ENCODE measurements around the gene NFIA.

The NFIA gene

GRCh38 chr1:61222240-61222639 lies 139.9 kb downstream of the NFIA start:
- TF ChIP-seq POLR2AphosphoS5 (IDR thresholded peaks at IDR 0.05; ENCODE audit: low read depth, low read length) (no peak), POLR2A (IDR thresholded peaks at IDR 0.05; ENCODE audit: low read depth, low read length) (no peak), TAF1 (IDR thresholded peaks at IDR 0.05; ENCODE audit: borderline replicate concordance, low read depth, low read length) (no peak)
- DNase-seq (ENCODE audit: insufficient read length) (no peak), FAIRE-seq (no peak)

GRCh38 chr1:61223140-61223539 lies 140.8 kb downstream of the NFIA start:
- FAIRE-seq = no peak
- no peak for DNase-seq (ENCODE audit: insufficient read length)
- TF ChIP-seq POLR2AphosphoS5 (IDR thresholded peaks at IDR 0.05; ENCODE audit: low read depth, low read length) = no peak
- TF ChIP-seq POLR2A (IDR thresholded peaks at IDR 0.05; ENCODE audit: low read depth, low read length) = no peak
- TF ChIP-seq TAF1 (IDR thresholded peaks at IDR 0.05; ENCODE audit: borderline replicate concordance, low read depth, low read length) = no peak

- TF ChIP-seq TAF1 (IDR thresholded peaks at IDR 0.05; ENCODE audit: borderline replicate concordance, low read depth, low read length) (no peak), POLR2AphosphoS5 (IDR thresholded peaks at IDR 0.05; ENCODE audit: low read depth, low read length) (no peak), POLR2A (IDR thresholded peaks at IDR 0.05; ENCODE audit: low read depth, low read length) (no peak)
- DNase-seq (ENCODE audit: insufficient read length) = no peak
- no peak for FAIRE-seq
Observed at GRCh38 chr1:61224609-61225008, 142.2 kb downstream of the NFIA start.

- FAIRE-seq (no peak), DNase-seq (ENCODE audit: insufficient read length) (no peak)
- TF ChIP-seq POLR2AphosphoS5 (IDR thresholded peaks at IDR 0.05; ENCODE audit: low read depth, low read length) = no peak
- no peak for TF ChIP-seq POLR2A (IDR thresholded peaks at IDR 0.05; ENCODE audit: low read depth, low read length)
- no peak for TF ChIP-seq TAF1 (IDR thresholded peaks at IDR 0.05; ENCODE audit: borderline replicate concordance, low read depth, low read length)
Observed at GRCh38 chr1:61225478-61225877, 143.1 kb downstream of the NFIA start.

- FAIRE-seq (no peak), DNase-seq (ENCODE audit: insufficient read length) (no peak)
- TF ChIP-seq POLR2AphosphoS5 (IDR thresholded peaks at IDR 0.05; ENCODE audit: low read depth, low read length) (no peak), TAF1 (IDR thresholded peaks at IDR 0.05; ENCODE audit: borderline replicate concordance, low read depth, low read length) (no peak), POLR2A (IDR thresholded peaks at IDR 0.05; ENCODE audit: low read depth, low read length) (no peak)
Observed at GRCh38 chr1:61226791-61227567, 144.6 kb downstream of the NFIA start.

- TF ChIP-seq POLR2A (IDR thresholded peaks at IDR 0.05; ENCODE audit: low read depth, low read length) = no peak
- no peak for TF ChIP-seq POLR2AphosphoS5 (IDR thresholded peaks at IDR 0.05; ENCODE audit: low read depth, low read length)
- no peak for TF ChIP-seq TAF1 (IDR thresholded peaks at IDR 0.05; ENCODE audit: borderline replicate concordance, low read depth, low read length)
- FAIRE-seq (peak; percentile 33), DNase-seq (ENCODE audit: insufficient read length) (no peak)
Observed at GRCh38 chr1:61227857-61228550, 145.6 kb downstream of the NFIA start.

GRCh38 chr1:61230523-61230922 lies 148.2 kb downstream of the NFIA start:
- DNase-seq (ENCODE audit: insufficient read length) (no peak), FAIRE-seq (no peak)
- no peak for TF ChIP-seq TAF1 (IDR thresholded peaks at IDR 0.05; ENCODE audit: borderline replicate concordance, low read depth, low read length)
- no peak for TF ChIP-seq POLR2AphosphoS5 (IDR thresholded peaks at IDR 0.05; ENCODE audit: low read depth, low read length)
- no peak for TF ChIP-seq POLR2A (IDR thresholded peaks at IDR 0.05; ENCODE audit: low read depth, low read length)

GRCh38 chr1:61231795-61232194 lies 149.4 kb downstream of the NFIA start:
- no peak for FAIRE-seq
- no peak for DNase-seq (ENCODE audit: insufficient read length)
- TF ChIP-seq POLR2AphosphoS5 (IDR thresholded peaks at IDR 0.05; ENCODE audit: low read depth, low read length) (no peak), POLR2A (IDR thresholded peaks at IDR 0.05; ENCODE audit: low read depth, low read length) (no peak), TAF1 (IDR thresholded peaks at IDR 0.05; ENCODE audit: borderline replicate concordance, low read depth, low read length) (no peak)

GRCh38 chr1:61233121-61233660 lies 150.8 kb downstream of the NFIA start:
- DNase-seq (ENCODE audit: insufficient read length) = no peak
- TF ChIP-seq TAF1 (IDR thresholded peaks at IDR 0.05; ENCODE audit: borderline replicate concordance, low read depth, low read length) = no peak
- TF ChIP-seq POLR2AphosphoS5 (IDR thresholded peaks at IDR 0.05; ENCODE audit: low read depth, low read length) = no peak
- TF ChIP-seq POLR2A (IDR thresholded peaks at IDR 0.05; ENCODE audit: low read depth, low read length) = no peak
- no peak for FAIRE-seq

- TF ChIP-seq POLR2AphosphoS5 (IDR thresholded peaks at IDR 0.05; ENCODE audit: low read depth, low read length) (no peak), POLR2A (IDR thresholded peaks at IDR 0.05; ENCODE audit: low read depth, low read length) (no peak), TAF1 (IDR thresholded peaks at IDR 0.05; ENCODE audit: borderline replicate concordance, low read depth, low read length) (no peak)
- DNase-seq (ENCODE audit: insufficient read length) (no peak), FAIRE-seq (no peak)
Observed at GRCh38 chr1:61234587-61234919, 152.2 kb downstream of the NFIA start.

GRCh38 chr1:61237147-61237546 lies 154.8 kb downstream of the NFIA start:
- TF ChIP-seq POLR2A (IDR thresholded peaks at IDR 0.05; ENCODE audit: low read depth, low read length) (no peak), TAF1 (IDR thresholded peaks at IDR 0.05; ENCODE audit: borderline replicate concordance, low read depth, low read length) (no peak)
- DNase-seq (ENCODE audit: insufficient read length) = no peak
- FAIRE-seq = no peak

All from GM12892 (cell line).